HepG2 (cell line): ENCODE results near the gene SLC1A5. TPM values are rescaled to one million over a fixed set of nuclear protein-coding genes. Genes with fewer than 3 reads are reported as not detected.

Experiments used
- ASH2L ChIP-seq: fragments of 300-600, 200-600 bp; sonication (generic); IDR thresholded peaks from 2 replicates; pipeline ENCODE4 v1.7.0; 2017; ENCODE audit warnings: low read depth, mild to moderate bottlenecking, moderate library complexity, mixed read lengths, low read length; ENCODE audit not compliant: insufficient read length
- ATF7-NPFF ChIP-seq: sonication (generic); formaldehyde crosslinking; IDR thresholded peaks from 2 replicates; pipeline ENCODE4 v1.8.1; 2023; ENCODE audit warnings: mild to moderate bottlenecking, low read depth, missing genetic modification reagents, moderate library complexity
- HDAC6 ChIP-seq: fragments of 200-600 bp; sonication (generic); IDR thresholded peaks from 2 replicates; pipeline ENCODE4 v1.7.0; 2017; ENCODE audit warnings: mild to moderate bottlenecking, antibody characterized with exemption, low read length, low read depth
- NFIB ChIP-seq: sonication (generic); formaldehyde crosslinking; IDR thresholded peaks from 2 replicates; pipeline ENCODE4 v1.9.0; 2021; ENCODE audit warnings: missing genetic modification reagents, mild to moderate bottlenecking, borderline replicate concordance
- NRL ChIP-seq: sonication (generic); formaldehyde crosslinking; IDR thresholded peaks from 2 replicates; pipeline ENCODE4 v1.5.0; 2020; ENCODE audit warnings: missing genetic modification reagents, mild to moderate bottlenecking, moderate library complexity, borderline replicate concordance
- SOX6 ChIP-seq, 2 experiments: fragments of 450-650 bp in 1 of 2; sonication (generic) in 1 of 2; formaldehyde crosslinking in 1 of 2; IDR thresholded peaks; 2 replicates each; pipeline versions ENCODE4 v1.4.0 to v1.6.1; 2017 to 2020; ENCODE audit warnings: antibody characterized with exemption in 1 of 2, mild to moderate bottlenecking in 1 of 2, missing genetic modification reagents in 1 of 2
- TCF12 ChIP-seq, 2 experiments: fragments of 450-650 bp in 1 of 2; sonication (generic) in 1 of 2; formaldehyde crosslinking in 1 of 2; IDR thresholded peaks; 2 replicates each; pipeline versions ENCODE4 v1.6.1 to v1.8.0; 2017 to 2022; ENCODE audit warnings: antibody characterized with exemption in 1 of 2, mild to moderate bottlenecking in 1 of 2, missing genetic modification reagents in 1 of 2, moderate library complexity in 1 of 2
- ZFP82 ChIP-seq: sonication (generic); formaldehyde crosslinking; IDR thresholded peaks from 2 replicates; pipeline ENCODE4 v1.5.1; 2020; ENCODE audit warnings: mild to moderate bottlenecking, missing genetic modification reagents, borderline replicate concordance
- ZFY ChIP-seq: sonication (generic); formaldehyde crosslinking; IDR thresholded peaks from 2 replicates; pipeline ENCODE4 v1.4.0; 2020; ENCODE audit warnings: missing genetic modification reagents
- ZNF124 ChIP-seq: sonication (generic); formaldehyde crosslinking; IDR thresholded peaks from 2 replicates; pipeline ENCODE4 v1.4.0; 2020; ENCODE audit warnings: missing genetic modification reagents
- ZNF205 ChIP-seq: IDR thresholded peaks from 2 replicates; pipeline ENCODE4 v1.6.1; 2018; ENCODE audit warnings: missing biosample characterization, missing genetic modification reagents
- ZNF256 ChIP-seq: sonication (generic); formaldehyde crosslinking; conservative IDR thresholded peaks from 2 replicates; pipeline ENCODE4 v1.4.0; 2020; ENCODE audit warnings: missing genetic modification reagents
- ZNF564 ChIP-seq: sonication (generic); formaldehyde crosslinking; IDR thresholded peaks from 2 replicates; pipeline ENCODE4 v1.8.1; 2023; ENCODE audit warnings: mild to moderate bottlenecking, missing genetic modification reagents
- ZNF678 ChIP-seq: sonication (generic); formaldehyde crosslinking; IDR thresholded peaks from 2 replicates; pipeline ENCODE4 v1.4.0; 2020; ENCODE audit warnings: mild to moderate bottlenecking, missing genetic modification reagents
- ZSCAN29 ChIP-seq: sonication (generic); formaldehyde crosslinking; conservative IDR thresholded peaks from 2 replicates; pipeline ENCODE4 v1.4.0; 2020; ENCODE audit warnings: mild to moderate bottlenecking, missing genetic modification reagents
- polyA plus RNA-seq, 8 experiments: library from polyadenylated mRNA; depleted of rRNA in 3 of 8; stranded (reverse) in 7 of 8; unstranded in 1 of 8; fragments of >200 nt; fragmentation: Illumina TruSeq in 4 of 8; extraction: Trizol in 4 of 8; gene quantifications; 2 replicates each; pipeline versions ENCODE4 v1.2.1 to v1.2.3, GENCODE V29; 2011 to 2016; ENCODE audit warnings: low read depth in 4 of 8, missing spikeins in 1 of 8, mixed read lengths in 1 of 8; ENCODE audit not compliant: insufficient read depth in 1 of 8
- total RNA-seq, 5 experiments: library from RNA; depleted of rRNA; stranded (reverse); fragments of >200 nt; fragmentation: Illumina TruSeq; extraction: Trizol; gene quantifications; 2 replicates each; pipeline ENCODE4 v1.2.3, GENCODE V29; 2016; ENCODE audit warnings: low read depth in 1 of 5
- TF ChIP-seq, protein P1 (sequence below): IDR thresholded peaks from 2 replicates; pipeline ENCODE4 v1.6.1; 2012; ENCODE audit warnings: low read length, improper control_type of control experiment
- TF ChIP-seq, protein P2 (sequence below): IDR thresholded peaks from 2 replicates; pipeline ENCODE4 v1.6.1; 2016; ENCODE audit warnings: missing compliant biosample characterization, missing genetic modification reagents, borderline replicate concordance
- TF ChIP-seq, protein P3 (sequence below): sonication (generic); formaldehyde crosslinking; IDR thresholded peaks from 2 replicates; pipeline ENCODE4 v1.8.1; 2022; ENCODE audit warnings: mild to moderate bottlenecking, missing genetic modification reagents

Gene SLC1A5
- total and polyA plus RNA-seq, 2 of the 13 experiments (the other 11 are each of a cell fraction or from before 2014, with no cell fraction given): 120 to 159 TPM

DNA sequence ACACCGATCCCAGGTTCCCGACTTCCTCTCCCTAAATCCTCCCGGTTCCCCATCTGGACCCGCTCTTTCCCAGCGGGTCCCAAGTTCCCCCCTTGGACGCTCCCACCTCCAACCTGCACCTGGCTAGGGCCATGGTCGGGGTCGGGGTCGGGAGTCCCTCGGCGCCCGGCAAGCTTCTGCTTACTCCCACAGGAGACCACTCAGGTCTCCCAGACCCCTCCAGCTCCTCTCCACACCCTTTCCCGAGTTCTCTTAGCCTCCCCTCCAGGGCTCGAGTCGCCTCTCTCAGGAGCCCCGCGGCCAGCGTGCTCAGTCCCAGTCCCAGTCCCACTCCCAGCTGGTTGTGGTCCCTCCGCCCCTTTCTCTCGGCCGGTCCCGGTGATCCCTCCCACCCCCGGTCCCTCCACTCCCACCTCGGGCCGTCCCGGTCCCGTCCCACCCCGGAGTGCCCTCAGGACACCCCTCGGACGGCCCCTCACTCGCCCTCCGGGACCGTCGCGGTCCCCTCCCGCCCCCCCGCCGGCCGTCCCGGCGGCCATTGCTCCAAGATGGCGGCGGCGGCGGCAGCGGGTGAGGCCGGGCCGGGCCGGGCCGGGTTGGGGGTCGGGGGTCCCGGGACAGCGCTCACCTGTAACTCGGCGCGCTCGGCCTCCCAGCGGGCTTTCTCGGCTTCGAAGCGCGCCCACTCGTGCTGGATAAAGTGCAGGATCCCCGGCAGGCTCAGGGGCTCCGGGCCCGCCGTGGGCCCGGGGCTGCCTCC, 42.7 kb downstream of the SLC1A5 start, which contains the start of gene FKRP (continued):
- TF ChIP-seq, protein P1, sequence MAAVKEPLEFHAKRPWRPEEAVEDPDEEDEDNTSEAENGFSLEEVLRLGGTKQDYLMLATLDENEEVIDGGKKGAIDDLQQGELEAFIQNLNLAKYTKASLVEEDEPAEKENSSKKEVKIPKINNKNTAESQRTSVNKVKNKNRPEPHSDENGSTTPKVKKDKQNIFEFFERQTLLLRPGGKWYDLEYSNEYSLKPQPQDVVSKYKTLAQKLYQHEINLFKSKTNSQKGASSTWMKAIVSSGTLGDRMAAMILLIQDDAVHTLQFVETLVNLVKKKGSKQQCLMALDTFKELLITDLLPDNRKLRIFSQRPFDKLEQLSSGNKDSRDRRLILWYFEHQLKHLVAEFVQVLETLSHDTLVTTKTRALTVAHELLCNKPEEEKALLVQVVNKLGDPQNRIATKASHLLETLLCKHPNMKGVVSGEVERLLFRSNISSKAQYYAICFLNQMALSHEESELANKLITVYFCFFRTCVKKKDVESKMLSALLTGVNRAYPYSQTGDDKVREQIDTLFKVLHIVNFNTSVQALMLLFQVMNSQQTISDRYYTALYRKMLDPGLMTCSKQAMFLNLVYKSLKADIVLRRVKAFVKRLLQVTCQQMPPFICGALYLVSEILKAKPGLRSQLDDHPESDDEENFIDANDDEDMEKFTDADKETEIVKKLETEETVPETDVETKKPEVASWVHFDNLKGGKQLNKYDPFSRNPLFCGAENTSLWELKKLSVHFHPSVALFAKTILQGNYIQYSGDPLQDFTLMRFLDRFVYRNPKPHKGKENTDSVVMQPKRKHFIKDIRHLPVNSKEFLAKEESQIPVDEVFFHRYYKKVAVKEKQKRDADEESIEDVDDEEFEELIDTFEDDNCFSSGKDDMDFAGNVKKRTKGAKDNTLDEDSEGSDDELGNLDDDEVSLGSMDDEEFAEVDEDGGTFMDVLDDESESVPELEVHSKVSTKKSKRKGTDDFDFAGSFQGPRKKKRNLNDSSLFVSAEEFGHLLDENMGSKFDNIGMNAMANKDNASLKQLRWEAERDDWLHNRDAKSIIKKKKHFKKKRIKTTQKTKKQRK: no peak
- TF ChIP-seq ZNF205 (CRISPR knock-in tag) (no peak), SOX6 (IDR thresholded peaks at IDR 0.05) (no peak), SOX6 (CRISPR knock-in tag; IDR thresholded peaks at IDR 0.05) (0 out of 2 replicates have a peak, but pooled peaks have one; percentile 20), ZNF124 (CRISPR knock-in tag) (no peak), ZNF564 (0 out of 2 replicates have a peak, but pooled peaks have one; percentile 35), NRL (peak; percentile 64; the same call in 1 of the 2 replicates), ZNF678 (CRISPR knock-in tag) (0 out of 2 replicates have a peak, but pooled peaks have one; percentile 47), ZFY (CRISPR knock-in tag) (peak; percentile 86), NFIB (CRISPR knock-in tag) (no peak), ZFP82 (CRISPR knock-in tag) (0 out of 2 replicates have a peak, but pooled peaks have one; percentile 27), ZSCAN29 (CRISPR knock-in tag) (0 out of 2 replicates have a peak, but pooled peaks have one; percentile 31), TCF12 (IDR thresholded peaks at IDR 0.05) (no peak), TCF12 (CRISPR knock-in tag; IDR thresholded peaks at IDR 0.05) (no peak; the same call in 1 of the 2 replicates), ZNF256 (CRISPR knock-in tag) (no peak), HDAC6 (no peak), ASH2L (peak; percentile 41), ATF7-NPFF (CRISPR knock-in tag) (peak; percentile 56; the same call in 1 of the 2 replicates)
- TF ChIP-seq, protein P2, sequence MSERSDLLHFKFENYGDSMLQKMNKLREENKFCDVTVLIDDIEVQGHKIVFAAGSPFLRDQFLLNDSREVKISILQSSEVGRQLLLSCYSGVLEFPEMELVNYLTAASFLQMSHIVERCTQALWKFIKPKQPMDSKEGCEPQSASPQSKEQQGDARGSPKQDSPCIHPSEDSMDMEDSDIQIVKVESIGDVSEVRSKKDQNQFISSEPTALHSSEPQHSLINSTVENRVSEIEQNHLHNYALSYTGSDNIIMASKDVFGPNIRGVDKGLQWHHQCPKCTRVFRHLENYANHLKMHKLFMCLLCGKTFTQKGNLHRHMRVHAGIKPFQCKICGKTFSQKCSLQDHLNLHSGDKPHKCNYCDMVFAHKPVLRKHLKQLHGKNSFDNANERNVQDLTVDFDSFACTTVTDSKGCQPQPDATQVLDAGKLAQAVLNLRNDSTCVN (CRISPR knock-in tag): no peak
- TF ChIP-seq, protein P3, sequence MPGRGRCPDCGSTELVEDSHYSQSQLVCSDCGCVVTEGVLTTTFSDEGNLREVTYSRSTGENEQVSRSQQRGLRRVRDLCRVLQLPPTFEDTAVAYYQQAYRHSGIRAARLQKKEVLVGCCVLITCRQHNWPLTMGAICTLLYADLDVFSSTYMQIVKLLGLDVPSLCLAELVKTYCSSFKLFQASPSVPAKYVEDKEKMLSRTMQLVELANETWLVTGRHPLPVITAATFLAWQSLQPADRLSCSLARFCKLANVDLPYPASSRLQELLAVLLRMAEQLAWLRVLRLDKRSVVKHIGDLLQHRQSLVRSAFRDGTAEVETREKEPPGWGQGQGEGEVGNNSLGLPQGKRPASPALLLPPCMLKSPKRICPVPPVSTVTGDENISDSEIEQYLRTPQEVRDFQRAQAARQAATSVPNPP (CRISPR knock-in tag): no peak
